ENCODE data around the gene CSNK1A1L.

GRCh38 chr13:37114250-37114649 lies 8.8 kb upstream of the CSNK1A1L start:
- no peak for TF ChIP-seq EZH2 (IDR thresholded peaks at IDR 0.05)
- TF ChIP-seq POLR2AphosphoS5 (IDR thresholded peaks at IDR 0.05; ENCODE audit: borderline replicate concordance, low read depth, low read length), result no peak
- TF ChIP-seq FOXP2 (optimal IDR thresholded peaks at IDR 0.05; ENCODE audit: control extremely low read depth, extremely low read length, insufficient read depth), result no peak

Data from SK-N-MC (cell line).